Fibroblast of the aortic adventitia (primary cell): ENCODE measurements around the gene TGFB1I1. TPM values are rescaled to one million over a fixed set of nuclear protein-coding genes. Genes with fewer than 3 reads are reported as not detected.

Experiments used
- DNase-seq: peaks from one replicate; pipeline ENCODE4 v3.0.0-alpha.2; 2010; ENCODE audit warnings: low read depth
- H3K4me3 ChIP-seq: 2 replicates; pipeline ENCODE4 v1.5.1; 2011; ENCODE audit warnings: low read depth, mild to moderate bottlenecking, control low read depth, low read length, moderate library complexity
- total RNA-seq: library from RNA; depleted of rRNA; stranded (reverse); fragments of >200 nt; gene quantifications from 2 replicates; pipeline ENCODE4 v1.2.3, GENCODE V29; 2012; ENCODE audit warnings: low replicate concordance
- TF ChIP-seq, protein P1 (sequence below): IDR thresholded peaks from 2 replicates; pipeline ENCODE4 v1.5.1; 2011; ENCODE audit warnings: mild to moderate bottlenecking, low read length, control low read depth, inconsistent platforms; ENCODE audit not compliant: insufficient read depth

TGFB1I1 gene
- total RNA-seq, 1 donor, result 56.7 TPM

DNA sequence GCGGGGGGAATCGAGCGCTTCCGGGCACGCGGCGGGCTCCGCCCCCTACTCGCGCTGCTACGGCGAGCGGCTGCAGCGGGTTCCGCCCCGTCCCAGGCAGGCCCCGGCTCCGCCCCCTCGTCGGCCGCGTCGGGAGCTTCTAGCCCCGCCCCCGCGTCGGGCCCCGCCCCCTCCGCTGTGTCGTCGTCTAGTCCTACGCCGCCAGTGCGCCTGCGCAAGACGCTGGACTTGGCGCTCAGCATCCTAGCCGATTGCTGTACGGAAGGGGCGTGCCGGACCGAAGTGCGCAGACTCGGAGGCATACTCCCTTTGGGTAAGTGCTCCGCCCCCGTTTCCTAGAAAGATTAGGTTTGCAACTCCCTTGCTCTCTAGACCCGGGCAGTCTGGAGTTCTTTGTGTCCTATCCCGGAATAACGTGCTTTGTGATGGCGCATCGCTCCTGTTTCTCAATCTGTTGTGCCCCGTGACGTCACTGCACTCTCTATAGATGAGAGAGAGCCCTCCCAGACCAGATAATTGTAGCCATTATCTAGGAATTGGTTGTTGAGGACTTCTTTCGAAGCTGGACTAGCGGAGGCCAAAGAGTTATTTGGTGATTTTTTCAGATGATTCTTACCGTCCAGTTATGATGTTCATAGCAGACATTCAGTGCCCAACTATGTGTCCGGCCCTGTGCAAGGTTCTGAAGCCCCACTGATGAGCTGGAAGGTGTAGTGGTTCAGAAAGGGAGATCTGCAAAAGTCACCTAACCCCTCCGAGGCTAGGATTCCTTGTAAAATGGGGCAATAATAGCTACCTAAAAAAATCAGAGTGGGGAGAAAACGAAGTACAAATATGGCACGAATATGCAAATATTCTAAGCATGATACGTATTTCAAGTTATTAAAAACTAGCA is 12.0 kb upstream of the TGFB1I1 start:
- peak; percentile 99 for DNase-seq
- TF ChIP-seq, protein P1, sequence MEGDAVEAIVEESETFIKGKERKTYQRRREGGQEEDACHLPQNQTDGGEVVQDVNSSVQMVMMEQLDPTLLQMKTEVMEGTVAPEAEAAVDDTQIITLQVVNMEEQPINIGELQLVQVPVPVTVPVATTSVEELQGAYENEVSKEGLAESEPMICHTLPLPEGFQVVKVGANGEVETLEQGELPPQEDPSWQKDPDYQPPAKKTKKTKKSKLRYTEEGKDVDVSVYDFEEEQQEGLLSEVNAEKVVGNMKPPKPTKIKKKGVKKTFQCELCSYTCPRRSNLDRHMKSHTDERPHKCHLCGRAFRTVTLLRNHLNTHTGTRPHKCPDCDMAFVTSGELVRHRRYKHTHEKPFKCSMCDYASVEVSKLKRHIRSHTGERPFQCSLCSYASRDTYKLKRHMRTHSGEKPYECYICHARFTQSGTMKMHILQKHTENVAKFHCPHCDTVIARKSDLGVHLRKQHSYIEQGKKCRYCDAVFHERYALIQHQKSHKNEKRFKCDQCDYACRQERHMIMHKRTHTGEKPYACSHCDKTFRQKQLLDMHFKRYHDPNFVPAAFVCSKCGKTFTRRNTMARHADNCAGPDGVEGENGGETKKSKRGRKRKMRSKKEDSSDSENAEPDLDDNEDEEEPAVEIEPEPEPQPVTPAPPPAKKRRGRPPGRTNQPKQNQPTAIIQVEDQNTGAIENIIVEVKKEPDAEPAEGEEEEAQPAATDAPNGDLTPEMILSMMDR, result no peak
- H3K4me3 ChIP-seq, result peak overlapping the region; percentile 85

DNA sequence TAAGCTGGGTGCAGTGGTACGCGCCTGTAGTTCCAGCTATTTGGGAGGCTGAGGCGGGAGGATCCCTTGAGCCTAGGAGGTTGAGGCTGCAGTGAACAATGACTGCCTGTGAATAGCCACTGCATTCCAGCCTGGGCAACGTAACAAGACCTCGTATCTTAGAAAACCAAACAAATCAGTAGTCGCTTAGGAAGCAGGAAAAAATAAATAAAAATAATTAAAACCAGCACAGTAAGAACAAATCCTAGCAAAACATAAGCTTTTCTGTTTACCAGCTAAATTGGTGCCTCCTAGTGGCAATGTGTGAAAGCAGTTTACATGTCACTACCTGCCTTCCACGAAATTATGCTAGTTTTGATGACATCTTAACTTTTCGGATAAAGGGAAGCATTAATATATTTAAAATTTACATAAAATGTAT is 11.4 kb upstream of the TGFB1I1 start:
- H3K4me3 ChIP-seq, result peak overlapping the region; percentile 68
- DNase-seq, result peak; percentile 73
- TF ChIP-seq, protein P1, result peak; percentile 82

DNA sequence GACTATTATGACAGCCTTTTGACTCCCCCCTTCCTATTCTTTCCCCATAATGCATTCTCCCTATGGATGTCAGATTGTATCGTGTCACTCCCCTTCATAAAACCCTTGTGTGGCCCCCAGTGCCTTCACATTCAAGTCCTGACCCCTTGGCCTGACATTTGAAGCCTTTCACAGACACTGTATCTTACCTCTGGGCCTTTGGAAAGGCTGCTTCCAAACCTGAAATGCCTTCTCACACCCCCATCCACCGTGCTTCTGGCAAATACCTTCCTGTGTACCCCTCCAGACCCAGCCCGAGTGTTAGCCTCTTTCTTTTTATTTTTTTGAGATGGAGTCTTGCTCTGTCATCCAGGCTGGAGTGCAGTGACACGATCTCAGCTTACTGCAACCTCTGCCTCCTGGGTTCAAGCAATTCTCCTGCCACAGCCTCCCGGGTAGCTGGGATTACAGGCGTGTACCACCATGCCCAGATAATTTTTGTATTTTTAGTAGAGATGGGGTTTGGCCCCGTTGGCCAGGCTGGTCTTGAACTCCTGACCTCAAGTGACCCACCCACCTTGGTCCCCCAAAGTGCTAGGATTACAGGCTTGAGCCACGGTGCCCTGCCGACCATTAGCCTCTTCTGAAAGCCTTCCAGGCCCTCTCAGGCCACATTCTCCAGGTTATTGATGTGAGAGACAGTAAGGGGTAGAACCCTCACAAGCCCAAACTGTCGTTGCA is 10.6 kb upstream of the TGFB1I1 start:
- TF ChIP-seq, protein P1, result no peak
- no peak overlapping the region for H3K4me3 ChIP-seq
- no peak for DNase-seq

DNA sequence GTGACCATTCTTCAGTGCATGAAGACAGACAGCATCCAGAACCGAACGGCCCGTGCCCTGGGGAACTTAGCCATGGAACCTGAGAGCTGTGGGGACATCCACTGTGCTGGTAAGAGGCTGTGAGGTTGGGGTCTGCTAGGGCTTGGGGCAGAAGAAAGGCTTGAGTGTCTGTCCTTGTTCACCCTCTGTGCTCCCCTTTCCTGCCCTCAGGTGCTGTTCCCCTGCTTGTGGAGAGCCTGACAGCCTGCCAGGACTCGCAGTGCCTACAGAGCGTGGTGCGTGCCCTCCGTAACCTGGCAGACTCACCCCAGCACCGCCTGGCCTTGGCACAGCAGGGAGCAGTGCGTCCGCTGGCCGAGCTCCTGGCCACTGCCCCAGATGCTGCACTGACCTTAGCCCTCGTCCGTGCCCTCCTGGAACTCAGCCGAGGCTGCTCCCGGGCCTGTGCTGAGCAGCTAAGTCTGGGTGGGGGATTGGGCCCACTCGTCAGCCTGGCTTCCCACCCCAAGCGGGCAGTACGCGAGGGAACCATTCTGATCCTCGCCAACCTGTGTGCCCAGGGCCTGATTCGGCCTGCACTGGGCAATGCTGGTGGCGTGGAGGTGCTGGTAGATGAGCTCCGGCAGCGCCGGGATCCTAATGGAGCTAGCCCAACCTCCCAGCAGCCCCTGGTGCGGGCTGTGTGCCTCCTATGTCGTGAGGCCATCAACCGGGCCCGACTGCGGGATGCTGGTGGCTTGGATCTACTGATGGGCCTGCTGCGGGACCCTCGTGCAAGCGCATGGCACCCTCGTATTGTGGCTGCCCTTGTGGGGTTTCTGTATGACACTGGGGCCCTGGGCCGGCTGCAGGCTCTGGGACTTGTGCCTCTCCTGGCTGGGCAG is 9.8 kb upstream of the TGFB1I1 start:
- no peak for DNase-seq
- TF ChIP-seq, protein P1, result no peak
- no peak overlapping the region for H3K4me3 ChIP-seq

DNA sequence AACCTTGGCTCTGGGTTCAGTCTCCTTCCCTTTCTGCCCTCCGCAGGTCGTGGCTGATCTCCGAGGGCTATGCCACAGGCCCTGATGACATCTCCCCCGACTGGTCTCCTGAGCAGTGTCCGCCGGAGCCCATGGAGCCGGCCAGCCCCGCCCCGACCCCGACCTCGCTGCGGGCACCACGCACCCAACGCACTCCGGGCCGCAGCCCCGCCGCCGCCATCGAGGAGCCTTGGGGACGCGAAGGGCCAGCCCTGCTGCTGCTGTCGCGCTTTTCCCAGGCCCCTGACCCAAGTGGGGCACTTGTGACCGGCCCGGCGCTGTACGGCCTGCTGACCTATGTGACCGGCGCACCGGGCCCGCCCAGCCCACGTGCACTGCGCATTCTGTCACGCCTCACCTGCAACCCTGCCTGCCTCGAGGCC is 7.6 kb upstream of the TGFB1I1 start:
- no peak for DNase-seq
- TF ChIP-seq, protein P1, result no peak
- H3K4me3 ChIP-seq, result no peak overlapping the region

DNA sequence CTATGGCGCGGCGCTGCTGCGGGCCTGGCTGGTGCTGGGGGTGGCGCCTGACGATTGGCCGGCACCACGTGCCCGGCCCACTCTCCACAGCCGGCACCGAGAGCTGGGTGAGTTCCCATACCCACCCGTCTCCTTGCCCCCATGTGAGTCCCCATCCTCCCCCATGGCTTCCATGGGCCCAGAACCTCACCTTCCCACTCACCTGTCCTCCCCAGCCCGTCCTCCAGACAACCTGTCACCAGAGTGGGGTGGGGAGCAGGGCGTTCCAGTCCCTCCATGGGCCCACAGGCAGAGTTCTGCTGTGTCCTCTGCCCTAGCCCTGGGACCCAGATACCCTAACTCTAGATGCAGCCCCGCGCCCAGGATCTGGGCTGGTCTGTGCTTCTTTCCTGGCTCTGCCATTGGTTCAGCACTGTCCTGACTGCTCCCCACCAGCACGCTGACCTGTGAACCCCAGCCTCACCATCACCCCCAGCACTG is 7.1 kb upstream of the TGFB1I1 start:
- TF ChIP-seq, protein P1, result no peak
- DNase-seq, result no peak
- H3K4me3 ChIP-seq, result no peak overlapping the region
